CD4-positive, alpha-beta T cell treated with Interleukin-17A for 4 hours (primary cell): ENCODE results near the gene AKR7A3.
"Not testable (repeated sequence)": the region's sequence is repeated elsewhere in the genome, so short reads cannot be mapped to it uniquely, and the experiment has no call there.

ENCODE experiments used
- DNase-seq: peaks from one replicate; pipeline ENCODE4 v3.0.0-alpha.2; 2020; ENCODE audit warnings: mixed read lengths

Gene AKR7A3

DNA sequence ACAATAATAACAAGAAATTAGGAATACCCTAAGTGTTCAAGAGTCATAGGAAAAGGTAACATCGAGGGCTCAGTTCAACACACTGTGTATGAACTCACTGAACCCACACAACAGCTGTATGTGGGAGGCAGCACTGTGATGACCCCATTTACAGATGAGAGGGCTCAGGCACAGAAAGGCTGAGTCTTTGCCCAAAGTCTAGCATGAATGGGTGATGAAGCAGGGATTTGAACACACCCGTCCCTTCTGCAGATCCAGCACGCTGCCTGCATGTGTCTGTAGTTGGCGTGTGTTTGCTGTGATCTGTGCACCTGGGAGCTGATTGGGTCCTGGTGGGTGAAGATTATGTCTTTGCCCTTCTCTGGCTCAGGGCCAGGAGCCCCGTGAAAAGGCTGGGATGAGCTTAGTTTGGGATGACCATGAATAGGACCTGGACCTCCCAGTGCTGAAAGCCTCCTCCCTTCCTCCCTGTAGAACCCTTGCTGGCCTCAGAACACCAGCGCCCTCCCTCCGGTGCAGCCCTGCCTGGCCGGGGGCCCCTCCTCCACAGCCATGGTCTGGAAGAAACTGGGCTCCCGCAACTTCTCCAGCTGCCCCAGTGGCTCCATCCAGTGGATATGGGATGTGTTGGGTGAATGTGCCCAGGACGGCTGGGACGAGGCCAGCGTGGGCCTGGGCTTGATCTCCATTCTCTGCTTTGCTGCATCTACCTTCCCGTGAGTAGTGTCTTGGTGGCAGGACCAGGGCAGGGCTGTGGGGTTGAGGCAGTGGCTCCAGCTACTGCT is 28.7 kb upstream of the AKR7A3 start:
- DNase-seq = no peak

DNA sequence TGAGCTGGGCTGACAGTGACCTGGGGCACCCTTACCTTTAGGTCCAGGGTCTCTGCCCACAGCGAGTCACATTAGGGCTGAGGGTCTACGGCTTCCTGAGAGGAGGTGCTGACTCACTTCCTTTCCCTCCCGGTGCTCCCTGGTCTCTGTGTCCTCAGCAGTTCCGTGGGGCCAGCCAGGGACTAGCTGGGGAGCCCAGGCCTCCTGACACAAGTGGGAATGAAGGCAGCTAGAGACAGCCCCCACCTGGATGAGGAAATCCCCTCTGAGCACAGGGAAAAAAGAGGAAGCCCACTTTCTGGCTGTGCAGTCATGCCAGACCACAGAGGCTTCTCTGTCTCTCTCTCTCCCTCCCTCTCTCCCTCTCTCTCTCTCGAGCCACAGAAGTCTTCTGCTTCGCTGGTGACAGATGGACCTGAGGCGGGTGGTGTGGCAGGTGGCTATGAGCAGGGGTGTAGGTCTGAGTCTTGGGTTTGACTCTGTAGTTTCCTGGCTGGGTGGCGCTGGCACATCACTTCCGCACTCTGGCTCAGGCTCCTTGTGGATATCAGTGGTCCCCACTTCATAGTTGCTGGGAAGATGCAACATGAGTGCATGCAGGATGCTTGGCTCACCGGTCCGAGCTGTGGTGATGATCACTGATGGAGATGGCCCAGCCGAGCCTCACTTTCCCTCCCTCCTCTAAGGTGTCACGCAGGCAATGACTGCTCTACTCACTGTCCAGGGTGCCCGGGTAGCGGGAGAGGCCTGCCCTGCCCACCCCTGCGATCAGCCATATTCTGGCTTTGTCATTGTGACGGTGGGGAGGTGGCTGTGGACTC is 27.0 kb upstream of the AKR7A3 start:
- DNase-seq = no peak

DNA sequence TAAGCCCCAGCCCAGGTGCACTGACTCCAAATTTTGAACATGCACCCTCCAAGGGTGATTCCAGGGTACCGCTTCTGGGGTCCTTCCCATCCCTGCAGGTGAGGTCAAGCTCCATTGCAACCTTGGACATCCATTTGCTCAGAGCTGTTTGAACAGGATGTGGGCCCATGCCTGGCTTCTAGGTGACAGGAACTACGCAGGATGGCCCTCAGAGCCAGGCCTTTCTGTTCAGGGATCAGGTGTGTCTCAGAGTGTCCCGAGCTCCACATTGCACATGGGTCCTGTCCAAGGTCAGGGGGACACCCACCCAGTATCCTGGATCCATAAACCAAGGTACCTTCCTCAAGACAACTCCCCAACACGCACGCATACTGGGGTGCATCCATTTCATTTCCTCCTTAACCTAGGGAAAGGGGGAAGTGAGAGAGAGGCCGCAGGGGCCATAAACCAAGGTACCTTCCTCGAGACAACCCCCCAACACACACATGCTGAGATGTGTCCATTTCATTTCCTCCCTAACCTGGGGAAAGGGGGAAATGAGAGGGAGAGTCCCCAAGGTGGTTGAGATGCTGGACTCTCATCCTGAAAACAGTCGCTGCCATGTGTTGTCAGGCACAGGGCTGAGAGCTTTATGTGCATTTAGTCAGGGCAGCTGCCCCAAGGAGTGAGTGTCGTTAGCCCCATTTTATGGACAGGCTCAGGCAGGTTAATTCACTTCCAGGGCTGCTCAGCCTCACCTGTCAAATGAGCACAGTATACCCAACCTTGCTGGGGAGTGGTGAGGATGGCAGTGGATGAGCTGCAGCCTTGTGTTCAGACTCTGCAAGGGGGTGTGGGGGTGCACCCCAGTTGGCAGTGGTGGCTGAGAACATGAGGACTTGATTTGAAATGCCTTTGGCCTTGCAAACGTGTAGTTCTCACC is 25.7 kb upstream of the AKR7A3 start:
- no peak for DNase-seq

DNA sequence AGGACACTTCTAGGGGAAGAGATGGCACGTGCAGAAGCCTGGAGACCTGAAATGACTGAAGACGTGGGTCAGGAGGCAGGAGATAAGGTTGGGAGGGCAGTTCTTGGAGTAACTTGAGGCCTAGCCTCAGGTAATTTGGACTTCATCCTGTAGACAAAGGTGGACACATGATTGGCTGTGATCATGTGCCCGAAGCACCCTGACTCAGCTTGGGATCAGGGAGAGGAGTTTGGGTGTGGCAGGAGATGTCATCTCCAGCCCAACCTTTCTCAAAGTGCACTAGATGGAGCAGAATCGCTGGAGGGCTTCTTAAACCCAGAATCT is 25.0 kb upstream of the AKR7A3 start:
- no peak for DNase-seq

DNA sequence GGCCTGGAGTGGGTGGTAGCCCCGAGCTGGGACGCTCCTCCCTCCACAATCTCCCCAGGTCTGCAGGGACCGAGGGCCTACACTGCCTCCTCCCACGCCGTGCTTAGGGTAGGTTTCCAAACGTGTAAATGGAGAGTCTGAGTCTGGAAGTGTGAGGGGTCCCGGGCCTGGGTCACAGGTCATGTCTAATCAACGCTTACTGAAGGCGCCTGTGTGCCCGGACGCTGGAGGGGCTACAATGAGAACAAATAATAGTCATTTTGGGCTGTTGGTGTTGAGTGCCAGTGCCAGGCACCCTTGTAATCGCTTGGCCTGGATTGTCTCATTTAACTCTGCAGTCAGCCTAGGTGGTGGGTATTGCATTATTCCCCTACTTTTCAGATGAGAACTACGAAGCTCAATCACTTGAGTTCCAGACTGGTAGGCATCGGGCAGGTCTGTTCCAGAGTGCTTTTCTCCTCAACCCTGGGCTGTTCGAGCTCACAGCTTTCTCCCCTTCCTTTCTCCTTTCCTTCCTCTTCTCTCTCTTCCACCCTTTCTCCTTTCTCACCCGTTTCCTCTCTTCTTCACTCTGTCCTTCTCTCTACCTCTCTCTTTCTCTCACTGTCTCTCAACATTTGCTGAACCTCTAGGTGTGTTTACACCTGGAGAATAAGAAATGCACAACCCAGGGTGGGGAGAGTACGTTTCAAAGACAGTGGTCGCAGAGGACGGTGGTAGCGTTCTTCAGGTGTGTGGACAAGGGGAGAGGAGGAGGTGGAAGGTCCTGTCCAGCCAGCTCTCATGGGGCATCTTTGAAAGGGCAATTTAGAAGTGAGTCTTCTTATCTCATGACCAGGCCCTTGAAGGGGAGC is 24.4 kb upstream of the AKR7A3 start:
- no peak for DNase-seq

- DNase-seq = peak; percentile 91
Observed at GRCh38 chr1:19311931-19312781, 23.6 kb upstream of the AKR7A3 start, which contains the start of the genes AKR7A2 and SLC66A1. Gene AKR7A2, minus strand, starts transcription at chr1:19312144. Its CDS starts 20 bp downstream, at chr1:19312124. Gene SLC66A1, plus strand, starts transcription at chr1:19312326. Its CDS starts 5,352 bp downstream, at chr1:19317678.

DNA sequence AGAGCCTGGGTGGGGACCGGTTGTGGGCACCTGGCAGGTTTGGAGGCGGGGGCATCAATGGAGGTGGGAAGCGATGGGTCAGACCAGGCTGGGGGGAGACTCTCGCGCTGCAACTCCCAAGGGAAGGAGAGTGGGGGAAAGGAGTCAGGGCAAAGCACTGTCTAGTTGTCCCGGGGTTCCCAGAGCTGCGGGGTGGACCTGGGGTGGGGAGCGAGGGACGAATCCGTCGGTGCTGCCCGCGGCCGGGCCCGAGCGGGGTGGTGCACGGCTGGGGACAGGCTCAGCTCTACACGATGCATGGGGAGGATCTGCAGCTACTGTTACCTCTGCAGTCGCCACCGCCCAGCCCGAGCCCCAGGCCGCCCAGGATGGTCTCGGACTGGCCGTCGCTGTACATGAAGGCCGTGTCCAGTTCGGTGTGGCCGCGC is 22.9 kb upstream of the AKR7A3 start:
- peak; percentile 40 for DNase-seq

DNA sequence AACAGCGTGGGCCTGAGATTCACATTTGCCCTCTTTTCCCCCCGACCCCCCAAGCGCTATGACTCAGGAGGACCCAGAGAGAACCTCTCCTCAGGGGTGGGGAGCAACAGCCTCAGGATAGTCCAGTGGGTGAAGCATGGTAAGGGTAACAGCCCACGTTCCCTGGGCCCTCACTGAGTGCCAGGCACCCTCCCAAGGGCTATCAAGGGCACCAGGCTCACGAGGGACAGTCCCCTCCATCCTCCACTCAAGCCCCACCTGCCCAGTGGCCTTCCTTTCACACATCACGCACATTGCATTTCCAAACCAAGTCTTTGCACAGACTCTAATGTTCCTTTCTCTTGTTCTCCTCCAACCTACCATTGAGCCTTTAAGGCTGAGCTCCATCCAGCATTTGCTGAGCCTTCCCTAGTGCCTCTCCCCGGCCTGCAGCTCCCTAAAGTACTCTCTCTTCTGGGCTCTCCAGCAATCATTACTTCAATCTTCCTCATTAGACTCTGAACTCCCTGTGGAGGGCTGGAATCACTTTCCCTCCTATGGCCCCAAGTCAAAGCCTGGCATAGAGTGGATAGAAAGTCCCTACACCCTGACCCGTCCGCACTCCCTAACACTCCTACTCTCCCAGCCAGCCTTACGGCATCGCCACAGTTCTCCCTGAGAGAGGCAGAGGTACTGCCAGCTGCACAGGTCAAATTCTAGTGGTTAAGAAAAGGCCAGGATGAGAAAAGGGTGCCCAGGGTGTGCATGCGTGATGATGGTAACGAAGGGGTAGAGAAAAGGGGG is 22.3 kb upstream of the AKR7A3 start:
- DNase-seq = no peak

- no peak for DNase-seq
Observed at GRCh38 chr1:19310061-19310460, 21.5 kb upstream of the AKR7A3 start.

DNA sequence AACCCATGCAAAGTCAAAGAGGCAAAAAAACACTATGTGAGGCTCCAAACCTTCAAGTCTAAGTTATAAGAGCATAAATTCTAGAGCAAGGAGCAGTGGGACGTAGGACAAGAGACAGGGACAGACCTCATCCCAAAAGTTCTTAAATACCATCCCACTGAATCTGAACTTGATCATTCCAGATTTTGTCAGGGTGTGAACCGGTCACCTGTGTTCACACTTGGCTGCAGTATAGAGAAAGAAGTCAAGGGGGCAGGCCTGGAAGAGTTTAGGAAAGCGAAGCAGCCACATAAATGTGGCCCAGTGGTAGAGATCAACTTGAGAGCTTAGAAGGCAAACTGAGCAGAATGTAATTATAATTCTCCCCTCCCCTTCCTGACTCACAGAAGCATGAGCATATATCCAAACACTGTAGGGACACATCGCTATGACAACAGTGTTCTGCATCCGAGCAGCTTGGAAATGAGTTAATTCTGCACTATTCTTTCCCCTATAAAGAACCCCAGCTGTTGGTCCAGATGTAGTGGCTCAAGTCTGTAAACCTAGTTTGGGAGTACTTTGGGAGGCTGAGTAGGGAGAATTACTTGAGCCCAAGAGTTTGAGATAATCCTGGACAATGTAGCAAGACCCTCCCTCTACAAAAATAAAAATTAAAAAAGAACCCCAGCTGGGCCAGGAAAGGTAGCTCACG is 20.7 kb upstream of the AKR7A3 start:
- no peak for DNase-seq

DNA sequence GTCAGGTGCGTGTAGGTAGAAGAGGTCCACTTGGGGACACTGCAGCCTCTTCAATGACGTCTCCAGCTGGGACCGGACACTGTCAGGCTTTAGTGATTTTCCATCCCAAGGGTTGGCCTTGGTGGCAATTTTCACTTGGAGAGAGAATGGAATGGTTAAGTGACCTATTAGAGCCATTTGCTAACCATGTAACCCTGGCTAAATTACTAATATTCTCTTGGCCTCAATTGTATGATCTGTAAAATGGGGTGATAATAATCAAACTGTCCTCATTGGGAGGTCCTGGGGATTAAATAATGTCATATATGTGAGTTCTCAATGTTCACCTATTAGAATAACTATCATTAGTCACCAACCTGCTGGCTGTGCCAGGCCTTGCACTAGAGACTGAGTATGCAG is 19.9 kb upstream of the AKR7A3 start:
- no peak for DNase-seq

DNA sequence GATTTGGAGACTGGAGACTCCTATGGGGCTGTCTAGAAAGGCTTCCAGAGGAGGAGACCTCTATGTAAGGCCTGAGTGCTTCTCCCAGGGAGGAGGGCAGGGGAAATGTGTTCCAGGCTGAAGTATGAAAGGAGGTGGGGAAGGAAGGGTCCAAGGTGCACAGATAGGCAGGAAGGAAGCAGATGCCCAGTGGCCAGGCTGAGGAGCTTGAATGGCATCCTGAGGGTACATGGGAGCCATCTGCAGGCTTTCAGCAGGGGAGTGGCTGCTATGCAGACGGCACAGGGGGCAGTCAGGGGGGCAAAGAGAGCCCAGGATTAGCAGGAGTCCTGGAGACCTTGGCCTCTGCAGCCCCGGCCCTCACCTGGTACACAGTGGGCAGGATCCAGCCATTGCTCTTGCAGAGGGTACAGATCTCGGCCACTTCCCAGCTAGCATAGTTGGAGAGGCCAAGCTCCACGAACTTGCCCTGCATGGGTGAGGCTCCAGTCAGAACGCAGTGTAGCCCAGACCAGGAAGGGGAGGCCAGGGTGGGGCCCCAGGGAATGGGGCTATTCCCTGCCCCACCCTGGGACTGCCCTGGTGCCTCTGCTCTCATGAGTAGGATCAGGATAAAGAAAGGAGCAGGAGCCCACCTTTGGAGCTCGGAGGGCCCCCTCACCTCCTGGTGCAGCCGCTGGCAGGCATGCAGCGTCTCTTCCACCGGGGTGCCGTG is 19.4 kb upstream of the AKR7A3 start:
- DNase-seq = no peak

- DNase-seq = no peak
Observed at GRCh38 chr1:19306941-19307340, 18.4 kb upstream of the AKR7A3 start.

DNA sequence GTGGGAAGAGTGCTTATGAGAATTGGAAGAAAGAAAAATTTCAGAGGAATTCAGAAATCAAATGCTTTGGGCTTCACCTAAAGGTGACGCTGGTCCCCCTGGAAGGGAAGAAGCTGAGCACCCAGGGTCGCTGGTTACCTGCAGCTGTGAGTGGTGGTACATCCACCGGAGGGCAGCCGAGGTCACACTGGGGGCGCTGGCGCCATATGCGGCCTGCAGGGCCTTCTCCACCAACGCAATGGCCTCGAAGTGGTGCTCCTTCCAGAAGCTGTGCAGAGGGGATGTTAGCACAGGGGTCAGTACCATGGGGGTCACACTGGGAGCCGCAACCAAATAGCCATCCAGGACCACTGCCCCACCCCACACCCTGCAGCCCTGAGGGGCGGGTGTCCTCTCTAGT is 17.3 kb upstream of the AKR7A3 start:
- no peak for DNase-seq

GRCh38 chr1:19304081-19304480 is 15.5 kb upstream of the AKR7A3 start:
- not testable (repeated sequence) for DNase-seq

GRCh38 chr1:19300211-19300610 is 11.6 kb upstream of the AKR7A3 start:
- DNase-seq = no peak

GRCh38 chr1:19294638-19295037 is 6.1 kb upstream of the AKR7A3 start:
- no peak for DNase-seq

DNA sequence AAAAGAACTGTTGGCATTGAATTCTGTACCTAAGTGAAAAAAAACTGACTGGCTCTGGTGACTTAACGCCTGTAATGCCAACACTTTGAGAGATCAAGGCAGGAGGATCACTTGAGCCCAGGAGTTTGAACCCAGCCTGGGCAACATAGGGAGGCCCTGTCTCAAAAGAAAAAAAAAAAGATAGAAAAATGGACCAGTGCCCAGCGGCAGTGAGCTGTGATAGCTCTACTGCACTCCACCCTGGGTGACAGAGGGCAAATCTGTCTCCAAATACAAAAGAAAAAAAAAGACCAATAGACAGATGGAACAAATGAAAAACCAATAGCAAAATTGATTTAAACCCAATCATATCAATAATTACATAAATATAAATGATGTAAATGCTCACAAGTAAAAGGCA is 674 bp upstream of the AKR7A3 start:
- DNase-seq = no peak
